Lower leg skin (tissue), 4 donors: ENCODE measurements around the gene NLGN4X. TPM values are rescaled to one million over a fixed set of nuclear protein-coding genes. Genes with fewer than 3 reads are reported as not detected.

Source experiments
- DNase-seq, 2 donors: peaks; one replicate each; pipeline ENCODE4 v3.0.0-alpha.2; 2019; ENCODE audit warnings: low spot score in 2 of 2
- H3K4me3 ChIP-seq: fragments of 200-600 bp; sonication (generic); 2 replicates; pipeline ENCODE4 v1.5.1; 2017; ENCODE audit warnings: mild to moderate bottlenecking, low read depth; ENCODE audit not compliant: poor library complexity, severe bottlenecking
- POLR2A ChIP-seq, 2 donors: fragments of 450-650 bp; IDR thresholded peaks; one replicate each; pipeline ENCODE4 v1.6.1; 2016 to 2017; ENCODE audit warnings: antibody characterized with exemption in 2 of 2, mild to moderate bottlenecking in 1 of 2, moderate library complexity in 1 of 2
- WGBS, 2 donors: methylation state at CpG; one replicate each; pipeline ENCODE4 v1.1.5; 2018; 5-methylcytosine and 5-hydroxymethylcytosine counted together
- intact Hi-C: fragments of 100-400 bp; cut with DNase I; formaldehyde crosslinking; loops from one replicate; pipeline ENCODE4 v1.15.0; 2023; ENCODE audit warnings: low total_unique reads
- total RNA-seq, 4 donors: library from RNA; depleted of rRNA; stranded (reverse); fragments of >200 nt; gene quantifications; one replicate each; pipeline ENCODE4 v1.1.0, GENCODE V29; 2016
- TF ChIP-seq, protein P1 (sequence below), 3 donors: fragments of 450-650 bp; IDR thresholded peaks; one replicate each; pipeline ENCODE4 v1.5.1; 2016; ENCODE audit warnings: antibody characterized with exemption in 3 of 3, mild to moderate bottlenecking in 3 of 3, moderate library complexity in 2 of 3

NLGN4X gene
- total RNA-seq, 4 donors from 2014 or later = 0.17 to 2.2 (median 0.72) TPM

DNA sequence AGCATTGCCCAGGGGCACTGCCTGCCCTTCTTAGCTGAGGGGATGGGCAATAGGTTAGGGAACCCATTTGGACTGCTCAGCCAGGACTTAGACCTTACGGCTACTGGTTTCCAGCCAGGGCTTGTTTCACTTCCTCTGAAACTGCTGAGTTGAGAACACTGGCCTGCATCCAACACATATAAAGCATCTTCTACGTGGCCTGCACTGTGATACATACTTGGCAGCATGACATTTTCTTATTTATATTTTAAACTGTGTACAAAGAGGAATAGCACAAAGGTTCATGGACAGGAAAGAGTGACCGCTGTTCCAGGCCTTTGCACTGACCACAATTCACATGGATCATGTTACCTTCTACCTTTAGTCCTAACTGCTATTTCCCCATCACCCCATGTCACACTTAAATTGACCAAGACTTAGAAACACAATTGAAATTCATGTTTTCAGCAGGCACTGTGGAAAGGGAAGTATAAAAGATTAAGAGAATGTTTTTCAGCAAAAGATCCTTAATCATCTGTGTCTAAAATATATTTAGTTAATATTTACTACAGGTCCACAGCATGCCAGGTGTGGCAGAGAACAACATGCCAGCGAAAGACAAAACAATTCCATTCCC, 43.7 kb downstream of the NLGN4X start:
- no peak for DNase-seq
- 40 to 49% methylated on average over 4 of the region's 4 CpGs for WGBS, 2 donors
- TF ChIP-seq, protein P1, sequence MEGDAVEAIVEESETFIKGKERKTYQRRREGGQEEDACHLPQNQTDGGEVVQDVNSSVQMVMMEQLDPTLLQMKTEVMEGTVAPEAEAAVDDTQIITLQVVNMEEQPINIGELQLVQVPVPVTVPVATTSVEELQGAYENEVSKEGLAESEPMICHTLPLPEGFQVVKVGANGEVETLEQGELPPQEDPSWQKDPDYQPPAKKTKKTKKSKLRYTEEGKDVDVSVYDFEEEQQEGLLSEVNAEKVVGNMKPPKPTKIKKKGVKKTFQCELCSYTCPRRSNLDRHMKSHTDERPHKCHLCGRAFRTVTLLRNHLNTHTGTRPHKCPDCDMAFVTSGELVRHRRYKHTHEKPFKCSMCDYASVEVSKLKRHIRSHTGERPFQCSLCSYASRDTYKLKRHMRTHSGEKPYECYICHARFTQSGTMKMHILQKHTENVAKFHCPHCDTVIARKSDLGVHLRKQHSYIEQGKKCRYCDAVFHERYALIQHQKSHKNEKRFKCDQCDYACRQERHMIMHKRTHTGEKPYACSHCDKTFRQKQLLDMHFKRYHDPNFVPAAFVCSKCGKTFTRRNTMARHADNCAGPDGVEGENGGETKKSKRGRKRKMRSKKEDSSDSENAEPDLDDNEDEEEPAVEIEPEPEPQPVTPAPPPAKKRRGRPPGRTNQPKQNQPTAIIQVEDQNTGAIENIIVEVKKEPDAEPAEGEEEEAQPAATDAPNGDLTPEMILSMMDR (IDR thresholded peaks at IDR 0.05) = no peak
- TF ChIP-seq POLR2A (IDR thresholded peaks at IDR 0.05) = no peak
- no peak overlapping the region for H3K4me3 ChIP-seq
- intact Hi-C loops = no loop called here

DNA sequence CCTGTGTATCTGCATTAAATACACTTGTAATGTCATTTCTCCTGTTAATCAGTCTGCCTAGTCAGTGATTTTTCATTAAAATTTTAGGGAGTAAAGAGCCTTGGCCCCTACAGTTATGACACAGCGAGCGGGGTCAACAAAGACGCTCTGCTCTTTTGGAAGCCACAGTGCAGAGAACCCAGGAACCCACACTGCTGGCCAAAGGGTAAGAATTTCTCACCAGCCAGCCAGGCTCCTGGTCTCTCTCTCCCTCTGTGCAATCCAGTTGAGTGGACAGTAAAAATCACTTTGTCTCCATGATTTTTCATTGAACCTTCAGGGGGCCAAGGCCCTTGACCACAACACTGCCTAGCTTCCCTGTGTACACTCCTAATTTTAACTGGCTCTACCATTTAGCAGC, 52.8 kb downstream of the NLGN4X start:
- H3K4me3 ChIP-seq = no peak overlapping the region
- no peak for DNase-seq
- TF ChIP-seq, protein P1 (IDR thresholded peaks at IDR 0.05) = no peak
- no peak for TF ChIP-seq POLR2A (IDR thresholded peaks at IDR 0.05)
- WGBS, 2 donors = 89 to 96% methylated on average over 3 of the region's 3 CpGs
- intact Hi-C loops = loop anchor here (5.0 kb wide), 1 partner anchor 396 kb away; no protein-coding TSS in a partner anchor

DNA sequence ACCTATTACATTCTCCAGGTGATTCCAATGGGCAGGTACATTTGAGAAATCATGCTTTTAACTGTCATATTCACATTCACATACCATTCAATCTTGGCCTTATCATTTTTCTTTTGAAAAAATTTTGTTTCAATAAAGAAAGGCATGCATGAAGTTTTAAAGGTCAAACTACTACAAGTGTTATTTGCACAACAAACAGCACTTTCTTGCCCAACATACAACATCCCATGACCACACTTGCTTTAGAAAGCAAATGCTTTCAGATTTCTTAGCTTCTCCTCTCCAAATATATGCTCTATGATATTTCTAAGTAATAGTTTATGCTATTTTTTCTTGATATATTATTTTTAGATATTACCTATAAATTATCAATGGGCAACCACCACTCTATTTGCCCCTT, 58.2 kb downstream of the NLGN4X start:
- TF ChIP-seq POLR2A (IDR thresholded peaks at IDR 0.05) = no peak
- TF ChIP-seq, protein P1 (IDR thresholded peaks at IDR 0.05) = no peak

DNA sequence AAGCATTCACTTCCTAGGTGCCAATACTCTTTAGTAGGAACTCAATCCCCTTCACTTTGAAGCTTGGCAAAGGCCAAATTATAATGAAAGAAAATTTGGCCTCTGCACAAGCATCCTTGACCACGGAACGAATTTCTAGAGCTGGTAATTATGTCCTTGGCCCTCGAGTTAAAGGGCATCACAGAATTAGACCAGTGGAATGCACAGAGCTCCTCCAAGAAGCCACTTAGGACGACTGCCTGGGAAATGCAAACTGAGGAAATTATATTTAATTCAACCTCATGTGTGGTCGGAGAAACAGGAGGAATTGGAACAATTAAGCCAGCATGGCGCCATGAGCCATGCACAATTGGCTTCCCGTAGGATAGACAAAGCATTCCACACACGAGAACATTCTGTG, 59.3 kb downstream of the NLGN4X start:
- 61 to 73% methylated on average over 8 of the region's 8 CpGs for WGBS, 2 donors
- TF ChIP-seq, protein P1 (IDR thresholded peaks at IDR 0.05) = no peak
- no peak for TF ChIP-seq POLR2A (IDR thresholded peaks at IDR 0.05)
- intact Hi-C loops = no loop called here
- no peak for DNase-seq
- H3K4me3 ChIP-seq = no peak overlapping the region

More for the DNA sequence above, 58.2 kb downstream of the NLGN4X start:
- DNase-seq = no peak
- intact Hi-C loops = no loop called here
- H3K4me3 ChIP-seq = no peak overlapping the region

DNA sequence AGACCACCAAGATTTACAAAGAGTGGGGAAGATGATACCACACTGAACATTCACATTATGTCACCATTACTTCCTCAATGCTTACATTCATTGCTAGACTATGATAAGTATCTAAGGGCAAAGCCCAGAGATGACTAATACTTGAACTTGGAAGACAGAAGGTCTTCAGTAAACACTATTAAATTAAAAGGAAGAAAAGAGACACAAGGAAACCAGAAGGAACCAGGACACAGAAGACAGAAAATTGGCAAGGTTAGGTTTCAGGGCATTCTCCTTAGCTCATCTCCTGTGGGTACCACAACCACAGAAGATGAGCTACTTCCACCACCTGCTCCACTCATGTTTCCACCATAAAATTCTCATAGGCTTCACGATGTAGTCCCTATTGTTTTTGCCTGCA, 64.9 kb downstream of the NLGN4X start:
- DNase-seq = no peak
- no peak overlapping the region for H3K4me3 ChIP-seq
- TF ChIP-seq POLR2A (IDR thresholded peaks at IDR 0.05) = no peak
- TF ChIP-seq, protein P1 (IDR thresholded peaks at IDR 0.05) = no peak
- 71 to 79% methylated on average over 1 of the region's 1 CpG for WGBS, 2 donors
- intact Hi-C loops = no loop called here

DNA sequence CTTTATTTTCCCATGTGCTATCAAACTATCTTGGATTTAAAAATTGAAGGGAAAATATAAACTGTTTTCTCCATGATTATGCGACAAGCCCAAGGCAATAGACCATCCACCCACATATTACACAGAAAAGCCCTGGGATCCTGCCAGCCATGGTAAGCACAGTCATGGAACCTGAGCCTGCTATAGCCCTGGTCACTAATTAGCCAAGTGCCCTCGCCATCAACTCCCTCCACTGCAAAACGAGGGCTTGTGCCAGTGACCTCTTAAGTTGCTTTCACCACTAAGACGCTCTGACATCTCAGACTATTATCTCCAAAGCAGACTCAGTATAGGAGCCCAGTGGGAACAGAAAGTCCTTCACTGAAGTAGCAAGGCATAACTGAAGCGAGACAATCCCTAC, 69.2 kb downstream of the NLGN4X start:
- TF ChIP-seq, protein P1 (IDR thresholded peaks at IDR 0.05) = no peak
- no peak for TF ChIP-seq POLR2A (IDR thresholded peaks at IDR 0.05)
- 70 to 77% methylated on average over 5 of the region's 5 CpGs for WGBS, 2 donors
- intact Hi-C loops = no loop called here
- no peak for DNase-seq
- H3K4me3 ChIP-seq = no peak overlapping the region
